GM18520 (cell line): ENCODE results near the gene DGCR6L.
"Not testable (repeated sequence)": the region's sequence is repeated elsewhere in the genome, so short reads cannot be mapped to it uniquely, and the experiment has no call there.

ENCODE experiments used
- ATAC-seq: cut with Tn5 transposase; IDR thresholded peaks from one replicate; pipeline ENCODE4 v1.9.1; 2021; ENCODE audit not compliant: unreplicated experiment

DGCR6L gene

GRCh38 chr22:20292673-20293232 is 27.1 kb downstream of the DGCR6L start:
- ATAC-seq: no peak

- no peak for ATAC-seq
Observed at GRCh38 chr22:20292108-20292507, 27.8 kb downstream of the DGCR6L start.

DNA sequence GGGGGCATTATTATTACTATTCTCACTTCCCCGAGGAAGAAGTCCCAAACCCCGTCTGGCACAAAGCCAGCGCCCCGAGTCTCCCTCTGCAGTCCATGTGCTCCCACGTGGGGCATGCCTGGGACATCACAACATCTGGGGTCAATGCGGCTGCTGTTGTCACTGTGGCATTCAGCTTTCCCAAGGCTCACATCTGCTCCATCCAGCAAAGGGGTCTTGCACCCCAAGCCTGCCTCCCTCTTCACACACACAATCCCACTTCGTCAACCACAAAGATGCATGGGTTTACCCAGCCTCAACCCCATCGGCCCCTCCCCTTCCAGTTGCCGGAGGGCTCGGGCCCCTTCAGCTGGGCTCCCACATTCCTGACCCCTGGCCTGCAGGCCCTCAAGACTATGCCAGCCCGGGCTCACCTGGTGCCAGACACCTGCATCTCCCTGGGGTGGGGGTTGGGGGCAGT is 28.2 kb downstream of the DGCR6L start:
- no peak for ATAC-seq

DNA sequence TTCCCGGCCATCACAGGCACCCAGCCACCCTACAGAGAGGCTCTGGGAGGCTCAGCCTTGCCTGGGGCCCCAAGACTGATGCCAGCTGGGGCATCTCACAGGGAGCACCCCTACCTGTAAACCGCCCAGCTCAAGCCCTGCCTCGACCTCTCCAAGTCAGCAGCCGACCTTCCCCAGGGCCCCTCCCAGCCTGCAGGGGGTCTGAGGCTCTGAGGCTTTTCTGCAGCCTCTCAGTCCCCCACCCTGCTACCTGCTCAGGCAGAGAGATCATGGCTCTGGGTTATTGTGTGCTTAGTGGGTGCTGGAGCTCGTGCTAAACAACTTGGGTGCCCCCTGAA is 28.6 kb downstream of the DGCR6L start:
- ATAC-seq: no peak

- no peak for ATAC-seq
Observed at GRCh38 chr22:20290578-20291248, 29.1 kb downstream of the DGCR6L start.

- ATAC-seq: no peak
Observed at GRCh38 chr22:20290045-20290392, 29.8 kb downstream of the DGCR6L start.

GRCh38 chr22:20289182-20290044 is 30.4 kb downstream of the DGCR6L start:
- ATAC-seq: not testable (repeated sequence)

GRCh38 chr22:20286784-20287423 is 33.0 kb downstream of the DGCR6L start:
- ATAC-seq: not testable (repeated sequence)

GRCh38 chr22:20286312-20286660 is 33.6 kb downstream of the DGCR6L start:
- ATAC-seq: not testable (repeated sequence)

GRCh38 chr22:20285473-20286311 is 34.2 kb downstream of the DGCR6L start:
- not testable (repeated sequence) for ATAC-seq

DNA sequence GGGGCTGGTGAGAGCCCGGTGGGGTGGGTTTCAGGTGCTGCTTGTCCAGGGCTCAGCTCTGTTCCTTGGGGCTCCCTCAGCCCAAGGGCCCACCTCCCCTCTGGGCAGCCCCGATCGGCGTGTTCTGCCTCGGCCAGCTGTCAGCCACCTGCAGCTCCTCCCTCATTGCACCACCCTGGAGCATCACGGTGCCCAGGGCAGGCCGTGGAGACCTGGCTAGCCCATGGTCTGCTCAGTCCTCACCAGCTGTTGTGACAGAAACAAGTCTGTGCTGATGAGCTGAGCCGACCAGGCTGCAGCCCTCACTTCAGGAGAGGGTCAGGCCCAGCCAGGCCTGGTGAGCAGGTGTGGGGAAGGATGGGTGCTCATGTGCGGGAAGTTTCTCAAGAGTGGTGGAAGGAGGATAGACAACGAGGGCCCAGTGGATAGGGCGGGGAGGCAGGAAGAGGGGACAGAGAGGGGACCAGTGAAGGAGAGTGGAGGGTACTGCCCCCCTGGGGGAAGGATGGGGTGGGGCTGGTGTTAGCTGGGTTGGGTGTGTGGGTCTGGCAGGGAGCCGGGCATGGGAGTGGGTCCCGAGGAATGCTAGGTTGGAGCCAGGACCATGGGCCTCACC is 35.3 kb downstream of the DGCR6L start:
- no peak for ATAC-seq

GRCh38 chr22:20283674-20284066 is 36.2 kb downstream of the DGCR6L start:
- no peak for ATAC-seq

GRCh38 chr22:20282901-20283673 is 36.8 kb downstream of the DGCR6L start:
- ATAC-seq: no peak

DNA sequence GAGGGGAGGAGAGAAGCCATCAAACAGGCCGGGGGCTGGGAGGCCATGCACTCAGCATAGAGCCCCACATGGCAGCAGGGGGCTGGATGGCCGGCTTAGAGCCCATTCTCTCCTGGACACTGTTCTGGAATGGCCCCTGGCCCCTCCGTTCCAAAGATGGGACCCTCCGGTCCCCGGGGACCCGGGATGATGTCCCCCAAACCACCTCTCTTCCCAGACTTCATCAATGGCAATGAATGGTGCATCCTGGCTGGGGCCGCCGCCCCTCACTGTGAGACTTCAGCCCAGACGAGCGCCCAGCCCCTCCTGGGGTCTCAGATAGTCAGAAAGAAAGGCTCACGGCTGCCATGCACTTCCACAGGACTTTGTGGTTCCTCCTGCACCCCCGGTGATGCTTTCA is 38.0 kb downstream of the DGCR6L start:
- ATAC-seq: no peak

- ATAC-seq: not testable (repeated sequence)
Observed at GRCh38 chr22:20281473-20281872, 38.4 kb downstream of the DGCR6L start.

DNA sequence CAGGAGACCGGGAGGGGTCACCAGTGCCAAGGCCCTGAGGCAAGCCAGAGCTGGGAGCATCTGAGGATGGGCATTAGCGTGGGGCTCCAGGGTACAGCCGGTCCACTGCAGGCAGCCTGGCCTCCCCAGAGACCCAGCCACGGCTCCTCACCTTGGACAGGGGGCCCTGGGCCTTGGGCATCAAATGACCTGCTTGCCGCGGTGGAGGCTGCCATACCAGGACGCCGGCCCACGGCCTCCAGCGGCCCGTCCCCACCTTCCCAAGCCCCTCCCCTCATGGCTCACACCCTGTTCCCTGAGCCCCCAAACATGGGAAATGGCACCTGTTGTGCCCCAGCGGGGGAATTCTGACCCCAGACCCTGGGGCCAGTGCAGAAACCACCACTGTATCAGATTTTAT is 39.0 kb downstream of the DGCR6L start:
- no peak for ATAC-seq

DNA sequence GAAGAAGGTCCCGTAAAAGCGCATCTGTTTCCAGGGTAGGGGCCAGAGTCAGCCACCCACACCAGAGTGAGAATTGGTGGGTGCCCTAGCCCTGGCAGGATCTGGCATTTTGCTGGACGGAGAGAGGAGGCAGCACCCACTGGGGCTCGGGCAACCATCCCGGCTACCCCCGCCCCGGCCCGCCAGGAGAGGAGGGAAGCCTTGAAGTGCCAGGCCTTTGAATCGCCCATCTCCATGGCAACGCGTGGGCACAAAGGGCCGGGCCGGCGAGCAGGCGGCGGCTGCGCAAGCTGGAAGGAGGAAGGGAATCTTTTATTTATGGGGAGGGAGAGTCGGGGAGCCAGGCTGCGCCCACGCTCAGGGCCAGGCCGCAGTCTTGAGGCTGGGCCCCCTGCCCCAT is 39.7 kb downstream of the DGCR6L start:
- ATAC-seq: not testable (repeated sequence)

DNA sequence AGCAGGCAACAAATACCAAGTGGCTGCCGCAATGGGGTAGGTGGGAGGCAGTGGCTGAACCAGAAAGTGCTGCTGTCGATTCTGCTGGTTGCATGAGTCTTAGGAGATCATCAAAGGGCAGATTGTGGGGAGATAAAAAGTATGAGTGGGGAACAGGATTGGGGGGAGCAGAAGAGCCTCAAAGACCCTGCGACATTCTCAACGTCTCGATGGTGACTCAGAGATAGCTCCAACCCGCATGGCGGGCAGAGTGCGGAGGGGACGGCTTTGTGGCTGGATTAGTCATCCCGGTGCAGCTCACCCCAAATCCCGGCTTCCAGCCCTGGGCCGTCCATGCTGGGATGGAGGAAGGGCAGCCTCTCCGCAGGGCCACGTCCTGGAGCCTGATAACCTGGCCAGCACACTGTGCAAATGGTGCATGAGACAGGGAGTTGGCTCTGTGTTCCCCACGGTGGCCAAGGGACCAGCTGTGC is 40.2 kb downstream of the DGCR6L start:
- ATAC-seq: no peak

DNA sequence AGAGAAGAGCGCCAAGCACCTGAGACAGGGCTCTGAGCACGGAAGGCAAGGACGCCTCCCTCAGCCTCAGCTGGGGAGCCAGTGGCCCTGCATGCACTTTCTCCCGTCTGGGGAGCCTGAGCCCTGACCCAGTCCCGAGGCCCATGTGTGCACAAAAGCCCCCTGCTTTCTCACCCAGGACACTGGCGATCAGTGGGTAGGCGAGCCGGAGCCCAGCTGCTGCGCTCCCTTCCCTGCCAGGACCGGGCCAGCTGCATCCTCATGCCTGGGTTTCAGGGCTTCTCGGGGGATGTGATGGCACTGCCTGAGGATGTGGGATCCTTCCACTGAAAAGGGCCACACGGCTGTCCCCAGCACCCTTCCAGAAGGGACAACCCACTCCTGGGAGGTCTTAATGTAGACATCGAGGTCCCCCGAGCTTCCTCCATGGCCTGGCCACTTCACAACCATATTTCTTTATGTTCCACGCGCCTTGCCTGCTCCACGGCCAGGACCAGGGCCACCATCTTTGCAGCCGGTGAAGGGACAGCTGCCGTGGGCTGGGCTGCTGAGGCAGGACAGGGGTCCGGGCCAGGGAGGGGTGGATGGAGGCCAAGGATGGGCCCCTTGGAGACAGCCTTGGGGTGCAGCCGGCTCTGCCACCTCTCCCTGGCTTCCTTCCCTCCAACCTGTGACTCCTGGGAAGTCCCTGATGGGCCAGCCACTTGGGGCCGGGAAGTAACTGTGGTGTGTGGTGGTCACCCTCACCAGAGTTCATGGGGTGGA is 41.0 kb downstream of the DGCR6L start:
- not testable (repeated sequence) for ATAC-seq
